ENCODE results near the gene TTLL6. TPM values are rescaled to one million over a fixed set of nuclear protein-coding genes. Genes with fewer than 3 reads are reported as not detected.

TTLL6 gene
- total and polyA plus RNA-seq, 8 donors, result 0.35 to 2.4 (median 1.4) TPM

GRCh38 chr17:48730240-48730550 lies 86.8 kb downstream of the TTLL6 start:
- Histone ChIP-seq H3K4me3 (no peak overlapping the region), H3K36me3 (no peaks in the 10 kb centered on the region), H3K9me3 (no peaks in the 10 kb centered on the region), H3K27me3 (peaks cover 98 to 100% of the 10 kb centered on the region in 2 donors), H3K27ac (no peak overlapping the region), H3K4me1 (peaks cover 0 to 6% of the 10 kb centered on the region in 2 donors)
- TF ChIP-seq CTCF (IDR thresholded peaks at IDR 0.05), result no peak
- intact Hi-C loops (cut with DNase I), result no loop called here
- ATAC-seq (no peak), DNase-seq (no peak)

- H3K4me3 ChIP-seq, result no peak overlapping the region
- no peaks in the 10 kb centered on the region for H3K36me3 ChIP-seq
- no peak overlapping the region for H3K27ac ChIP-seq
- no peaks in the 10 kb centered on the region for H3K9me3 ChIP-seq
- H3K4me1 ChIP-seq, result peaks cover 4 to 10% of the 10 kb centered on the region in 2 donors
- no peak for DNase-seq
- ATAC-seq, result no peak
- H3K27me3 ChIP-seq, result peaks cover 98 to 100% of the 10 kb centered on the region in 2 donors
- TF ChIP-seq CTCF (IDR thresholded peaks at IDR 0.05), result no peak
- intact Hi-C loops (cut with DNase I), result loop anchor here in 1 of 2 donors (5.0 to 10.0 kb wide), 2 partner anchors 65 to 148 kb away; no protein-coding TSS in a partner anchor
Observed at GRCh38 chr17:48729335-48730239, 87.4 kb downstream of the TTLL6 start.

GRCh38 chr17:48728232-48729231 lies 88.5 kb downstream of the TTLL6 start, which contains the start of gene HOXB13:
TSS of gene HOXB13 (minus strand) at chr17:48728750. CDS start at chr17:48728593, 157 bp downstream.
- H3K4me1 ChIP-seq, result peaks cover 6 to 20% of the 10 kb centered on the region in 2 donors
- no peaks in the 10 kb centered on the region for H3K36me3 ChIP-seq
- peaks cover 98 to 100% of the 10 kb centered on the region in 2 donors for H3K27me3 ChIP-seq
- H3K27ac ChIP-seq, result no peak within 1 kb of the TSS
- H3K9me3 ChIP-seq, result no peaks in the 10 kb centered on the region
- peak in 2 of 4 donors; percentile 33 to 78 for DNase-seq
- no peak within 1 kb of the TSS for H3K4me3 ChIP-seq
- ATAC-seq, result no peak
- intact Hi-C loops (cut with DNase I), result loop anchor here in 1 of 2 donors (5.0 to 10.0 kb wide), 2 partner anchors 66 to 149 kb away; no protein-coding TSS in a partner anchor
- TF ChIP-seq CTCF (IDR thresholded peaks at IDR 0.05), result no peak

GRCh38 chr17:48727415-48728175 lies 89.4 kb downstream of the TTLL6 start:
- DNase-seq, result no peak
- intact Hi-C loops (cut with DNase I), result loop anchor here in 1 of 2 donors (5.0 to 10.0 kb wide), 2 partner anchors 67 to 150 kb away; no protein-coding TSS in a partner anchor
- H3K27me3 ChIP-seq, result peaks cover 98 to 100% of the 10 kb centered on the region in 2 donors

More at GRCh38 chr17:48727415-48728175, 89.4 kb downstream of the TTLL6 start:
- Histone ChIP-seq H3K9me3 (no peaks in the 10 kb centered on the region), H3K36me3 (no peaks in the 10 kb centered on the region), H3K27ac (no peak overlapping the region), H3K4me3 (no peak overlapping the region), H3K4me1 (peaks cover 9 to 28% of the 10 kb centered on the region in 2 donors)
- no peak for TF ChIP-seq CTCF (IDR thresholded peaks at IDR 0.05)
- no peak for ATAC-seq

All from left lung (tissue), 10 donors.